GM18505 (cell line): ENCODE data around the gene LRRC8C.
"Not testable (repeated sequence)": the region's sequence is repeated elsewhere in the genome, so short reads cannot be mapped to it uniquely, and the experiment has no call there.

Source experiments
- ATAC-seq: cut with Tn5 transposase; IDR thresholded peaks from one replicate; pipeline ENCODE4 v1.9.1; 2021; ENCODE audit not compliant: unreplicated experiment
- POLR2A ChIP-seq: IDR thresholded peaks from 4 replicates; pipeline ENCODE4 v1.6.1; 2011; ENCODE audit warnings: borderline replicate concordance; ENCODE audit not compliant: insufficient read depth, insufficient read length; ENCODE audit errors: extremely low read depth

The LRRC8C gene

DNA sequence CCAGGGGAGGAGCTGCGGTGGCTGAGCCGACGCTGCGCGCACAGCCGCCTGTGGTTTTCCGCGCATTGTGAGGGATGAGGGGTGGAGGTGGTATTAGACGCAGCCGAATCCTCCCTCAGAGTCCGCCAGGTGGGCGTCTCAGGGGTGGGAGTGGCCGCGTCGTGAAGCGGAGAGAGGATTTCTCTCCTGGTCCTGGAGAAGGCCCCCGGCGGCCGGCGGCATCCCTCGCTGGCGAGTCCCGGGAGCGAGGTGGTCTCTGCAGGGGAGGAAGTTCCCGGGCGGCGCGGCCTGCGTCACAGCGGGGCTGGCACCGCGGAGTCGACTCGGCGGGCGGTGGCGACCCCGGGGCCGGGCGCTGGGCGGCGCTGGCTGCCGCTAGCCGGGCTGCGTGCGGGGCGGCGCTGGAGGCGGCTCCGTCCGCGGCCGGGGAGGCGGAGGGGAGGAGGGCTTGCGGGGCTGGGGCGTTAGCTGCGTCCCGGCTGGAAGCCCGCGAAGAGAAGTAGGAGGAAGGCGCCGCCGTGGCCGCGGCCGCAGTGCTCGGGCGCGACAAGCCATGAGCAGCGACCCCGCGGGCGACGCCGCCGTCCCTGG is at the start of gene LRRC8C:
TSS of gene LRRC8C (plus strand) at position 464 of the 591 bp plus-strand sequence. CDS start 53,354 bp downstream, outside the sequence.
- ATAC-seq, result peak; percentile 89
- no peak for TF ChIP-seq POLR2A

DNA sequence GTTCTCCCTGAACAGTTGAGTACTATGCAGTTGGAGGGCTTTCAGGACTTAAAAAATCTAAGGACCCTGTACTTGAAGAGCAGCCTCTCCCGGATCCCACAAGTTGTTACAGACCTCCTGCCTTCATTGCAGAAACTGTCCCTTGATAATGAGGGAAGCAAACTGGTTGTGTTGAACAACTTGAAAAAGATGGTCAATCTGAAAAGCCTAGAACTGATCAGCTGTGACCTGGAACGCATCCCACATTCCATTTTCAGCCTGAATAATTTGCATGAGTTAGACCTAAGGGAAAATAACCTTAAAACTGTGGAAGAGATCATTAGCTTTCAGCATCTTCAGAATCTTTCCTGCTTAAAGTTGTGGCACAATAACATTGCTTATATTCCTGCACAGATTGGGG is 48.7 kb upstream of the LRRC8C start:
- no peak for ATAC-seq
- TF ChIP-seq POLR2A, result no peak

DNA sequence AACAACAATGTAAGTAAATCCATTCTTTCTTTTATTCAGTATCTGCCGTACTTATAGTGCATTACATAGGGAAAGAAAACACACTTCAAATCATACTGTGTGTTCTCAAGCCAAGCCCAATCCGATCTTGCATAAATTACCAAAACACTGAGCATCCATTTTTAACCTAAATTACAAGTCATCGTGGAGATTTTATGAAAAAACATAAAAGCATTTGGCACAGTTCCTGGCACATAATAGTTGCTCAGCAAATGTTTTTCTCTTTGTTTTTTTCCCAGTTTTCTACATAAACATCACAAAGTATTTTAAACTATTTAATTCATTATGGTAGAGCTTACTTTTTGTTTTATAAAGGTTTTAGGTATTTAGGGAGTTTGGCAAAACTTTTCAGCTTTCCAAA is 48.1 kb upstream of the LRRC8C start:
- TF ChIP-seq POLR2A, result no peak
- no peak for ATAC-seq

DNA sequence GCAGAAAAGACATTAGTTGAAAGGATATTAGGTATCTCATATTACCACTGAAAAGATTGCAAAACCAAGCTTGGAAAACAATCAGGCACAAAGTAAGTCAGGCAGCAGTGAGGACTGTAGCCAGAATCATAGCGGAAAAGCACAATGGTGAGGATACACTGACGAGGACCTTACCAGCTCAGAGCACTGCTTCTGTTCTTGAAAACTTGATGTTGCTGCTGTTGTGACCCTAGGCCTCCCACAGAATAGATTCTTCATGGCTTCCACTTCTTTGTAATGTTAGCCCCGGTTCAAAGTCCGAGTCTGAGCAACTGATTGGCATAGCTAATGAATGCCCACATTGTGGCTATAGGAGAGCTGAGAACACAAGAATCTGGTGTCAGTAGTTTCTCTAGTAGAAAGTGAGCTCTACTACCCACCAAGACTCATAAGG is 45.2 kb upstream of the LRRC8C start:
- no peak for ATAC-seq
- TF ChIP-seq POLR2A, result no peak

DNA sequence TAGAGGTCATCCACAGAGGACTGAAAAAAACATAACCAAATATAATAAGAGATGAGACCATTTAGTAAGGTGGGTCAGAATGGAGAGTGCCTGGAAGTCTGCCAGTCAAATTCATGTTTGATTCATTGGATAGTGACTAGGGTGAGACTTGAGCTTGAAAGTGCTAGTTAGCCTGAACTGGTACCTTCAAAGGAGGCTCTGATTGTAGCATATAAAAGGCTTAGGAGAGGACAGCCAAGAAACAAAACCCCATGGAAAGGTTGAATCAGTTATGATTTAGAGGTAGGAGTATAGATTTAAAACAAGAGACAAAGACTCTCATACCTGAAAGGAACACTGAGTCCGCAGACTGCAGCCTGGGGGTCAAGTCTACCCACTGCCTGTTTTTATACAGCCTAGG is 44.4 kb upstream of the LRRC8C start:
- TF ChIP-seq POLR2A, result no peak
- ATAC-seq, result no peak

DNA sequence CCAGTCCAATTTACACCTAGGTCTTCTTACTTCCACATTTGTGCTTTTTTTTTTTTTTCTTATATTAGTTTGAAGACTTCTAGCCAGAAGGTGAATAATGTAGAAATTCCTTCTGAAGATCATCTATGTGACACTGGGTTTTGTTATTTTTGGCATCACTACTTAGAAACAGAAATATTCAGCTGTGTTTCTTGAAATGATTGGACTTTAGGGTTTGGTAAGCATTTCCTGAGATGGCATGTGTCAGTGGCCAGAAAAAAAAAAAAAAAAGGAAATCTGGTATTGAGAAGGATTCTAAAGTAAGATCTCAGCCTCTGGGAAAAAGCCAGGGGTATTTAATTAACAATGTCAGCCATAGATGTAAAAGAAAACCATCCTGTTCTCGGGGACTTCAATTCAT is 43.4 kb upstream of the LRRC8C start:
- TF ChIP-seq POLR2A, result no peak
- no peak for ATAC-seq

DNA sequence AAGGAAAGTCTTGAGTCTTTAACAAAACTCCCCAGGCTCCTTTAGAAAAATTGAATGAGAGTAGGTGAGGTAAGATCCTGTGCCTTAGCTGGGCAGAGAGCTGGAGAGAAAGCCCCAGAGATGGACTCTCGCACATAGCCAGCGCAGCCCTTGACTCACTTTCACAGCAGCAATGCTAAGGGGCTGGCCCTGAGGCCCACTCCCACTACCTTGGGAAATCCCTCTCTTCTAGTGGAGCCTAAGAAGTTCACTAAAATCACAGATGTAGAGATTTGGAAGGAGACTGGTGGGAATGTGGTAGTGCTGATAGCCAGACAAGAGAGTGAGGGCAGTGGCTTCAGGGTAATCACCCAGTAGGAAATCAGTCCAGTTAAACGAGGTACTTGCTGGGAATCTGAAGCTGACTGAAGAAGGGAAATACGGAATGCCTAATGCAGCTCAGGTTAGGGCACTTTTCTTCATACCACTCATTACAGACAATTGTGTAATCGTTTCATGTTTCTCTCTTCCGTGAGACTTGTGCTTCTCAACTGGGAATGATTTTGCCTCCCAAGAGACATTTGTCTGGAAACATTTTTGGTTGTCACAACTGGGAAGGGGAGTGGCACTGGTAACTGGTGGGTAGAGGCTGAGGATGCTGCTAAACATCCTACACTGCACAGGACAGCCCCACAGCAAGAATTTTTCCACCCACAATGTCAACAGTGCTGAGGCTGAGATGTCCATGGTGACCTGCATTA is 42.4 kb upstream of the LRRC8C start:
- ATAC-seq, result no peak
- TF ChIP-seq POLR2A, result no peak

DNA sequence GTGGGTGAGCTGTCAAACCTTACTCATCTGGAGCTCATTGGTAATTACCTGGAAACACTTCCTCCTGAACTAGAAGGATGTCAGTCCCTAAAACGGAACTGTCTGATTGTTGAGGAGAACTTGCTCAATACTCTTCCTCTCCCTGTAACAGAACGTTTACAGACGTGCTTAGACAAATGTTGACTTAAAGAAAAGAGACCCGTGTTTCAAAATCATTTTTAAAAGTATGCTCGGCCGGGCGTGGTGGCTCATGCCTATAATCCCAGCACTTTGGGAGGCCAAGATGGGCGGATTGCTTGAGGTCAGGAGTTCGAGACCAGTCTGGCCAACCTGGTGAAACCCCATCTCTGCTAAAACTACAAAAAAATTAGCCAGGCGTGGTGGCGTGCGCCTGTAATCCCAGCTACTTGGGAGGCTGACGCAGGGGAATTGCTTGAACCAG is 40.0 kb upstream of the LRRC8C start:
- not testable (repeated sequence) for ATAC-seq

DNA sequence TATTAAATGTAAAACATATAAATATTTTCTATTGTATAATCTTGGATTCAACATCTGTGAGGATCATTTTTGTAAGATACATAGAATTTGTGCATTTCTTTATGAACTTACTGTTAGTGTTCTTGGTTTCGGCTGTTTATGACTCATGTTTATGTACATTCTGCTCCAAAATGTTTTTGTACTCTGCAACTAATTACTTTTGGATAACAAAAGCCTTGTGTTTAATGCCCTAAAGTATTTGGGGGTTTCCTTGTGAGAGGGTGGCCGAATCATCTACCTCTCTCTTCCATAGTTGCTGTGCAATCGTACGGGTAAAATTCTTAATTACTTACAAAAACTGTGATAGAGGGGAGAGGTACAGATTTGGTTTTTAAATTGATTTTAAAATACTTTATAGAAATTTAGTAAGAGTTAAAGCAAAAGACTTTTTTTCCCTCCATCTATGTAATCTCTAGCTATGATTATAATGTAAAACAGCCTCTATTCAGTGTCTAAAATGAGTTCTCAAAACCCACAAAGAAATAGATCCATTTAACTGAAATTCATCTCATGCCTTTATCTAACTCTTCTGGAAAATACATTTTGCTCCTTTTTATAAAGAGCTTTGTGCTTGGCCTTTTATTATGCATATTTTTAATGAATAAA is 38.7 kb upstream of the LRRC8C start:
- ATAC-seq, result no peak
- no peak for TF ChIP-seq POLR2A

DNA sequence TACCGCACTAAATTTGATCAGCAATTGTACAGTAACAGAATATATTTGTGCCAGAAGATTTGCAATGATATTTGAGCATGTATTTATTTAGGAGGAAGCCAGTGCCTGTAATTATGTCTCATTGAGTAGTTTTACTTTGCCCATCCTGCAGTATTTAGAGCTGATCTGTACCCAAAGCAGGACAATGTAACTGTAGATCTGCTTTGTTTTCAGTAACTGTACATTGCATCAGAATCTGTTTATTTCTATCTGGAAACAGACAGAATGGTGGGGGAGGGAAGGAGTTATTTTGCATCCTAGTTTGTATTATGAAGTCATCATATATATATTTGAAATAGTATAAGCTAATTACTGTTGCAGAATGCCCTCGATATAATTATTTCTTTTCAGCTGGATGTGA is 36.2 kb upstream of the LRRC8C start:
- TF ChIP-seq POLR2A, result no peak
- ATAC-seq, result no peak

DNA sequence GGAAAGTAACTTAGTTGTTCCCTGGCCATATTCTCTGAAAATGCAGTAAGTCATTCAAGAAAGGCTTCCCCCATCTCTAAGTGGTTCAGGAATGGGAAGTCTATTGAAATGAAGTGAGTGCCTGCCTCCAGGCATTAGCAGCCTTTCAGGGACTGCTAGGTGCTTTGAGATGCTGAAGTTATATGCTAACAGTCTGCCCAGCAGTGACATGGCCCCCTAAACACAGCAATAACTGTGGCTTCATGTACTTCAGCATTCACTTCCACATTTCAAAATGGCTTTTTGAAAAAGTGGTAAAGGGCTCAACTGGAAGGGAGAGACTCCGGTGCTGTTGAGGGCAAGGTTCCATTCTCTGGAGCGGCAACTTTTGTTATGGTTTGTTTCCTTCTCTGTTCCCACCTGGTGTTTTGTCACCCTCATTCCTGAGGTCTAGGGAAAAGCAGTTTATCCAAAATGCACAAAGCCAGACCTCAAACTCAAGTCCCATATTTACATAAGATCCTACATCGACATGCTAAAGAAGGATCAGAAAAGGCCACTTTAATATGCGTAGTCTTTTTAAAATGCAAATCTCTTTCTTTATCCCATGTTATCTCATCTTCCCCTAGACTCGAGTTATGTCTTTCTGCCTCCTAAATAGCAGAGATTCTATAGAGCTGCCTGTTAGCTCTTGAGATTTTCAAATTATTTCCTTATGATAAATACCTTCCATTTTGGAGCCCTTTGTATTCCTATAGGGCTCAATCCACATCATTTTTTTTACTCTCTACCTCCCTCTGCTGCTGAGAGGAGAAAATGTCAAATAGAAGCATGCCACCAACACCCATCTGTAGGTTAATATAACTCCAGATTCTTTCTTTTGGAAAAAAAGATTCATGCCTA is 34.2 kb upstream of the LRRC8C start:
- TF ChIP-seq POLR2A, result no peak
- no peak for ATAC-seq

DNA sequence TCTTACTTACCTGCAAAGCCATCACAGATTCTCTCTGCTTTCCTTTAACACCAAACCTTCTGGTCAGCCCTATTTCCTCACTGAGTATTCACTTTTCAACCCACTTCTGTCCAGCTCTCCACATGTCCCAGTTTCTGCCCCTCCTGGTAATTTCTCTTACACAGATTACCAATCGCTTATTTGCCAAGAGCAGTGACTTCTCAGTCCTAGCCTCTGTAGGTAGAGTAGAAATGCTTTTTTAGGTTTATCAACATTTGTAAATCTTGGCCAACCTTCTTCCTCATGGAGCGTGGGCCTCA is 33.6 kb upstream of the LRRC8C start:
- no peak for ATAC-seq
- TF ChIP-seq POLR2A, result no peak

DNA sequence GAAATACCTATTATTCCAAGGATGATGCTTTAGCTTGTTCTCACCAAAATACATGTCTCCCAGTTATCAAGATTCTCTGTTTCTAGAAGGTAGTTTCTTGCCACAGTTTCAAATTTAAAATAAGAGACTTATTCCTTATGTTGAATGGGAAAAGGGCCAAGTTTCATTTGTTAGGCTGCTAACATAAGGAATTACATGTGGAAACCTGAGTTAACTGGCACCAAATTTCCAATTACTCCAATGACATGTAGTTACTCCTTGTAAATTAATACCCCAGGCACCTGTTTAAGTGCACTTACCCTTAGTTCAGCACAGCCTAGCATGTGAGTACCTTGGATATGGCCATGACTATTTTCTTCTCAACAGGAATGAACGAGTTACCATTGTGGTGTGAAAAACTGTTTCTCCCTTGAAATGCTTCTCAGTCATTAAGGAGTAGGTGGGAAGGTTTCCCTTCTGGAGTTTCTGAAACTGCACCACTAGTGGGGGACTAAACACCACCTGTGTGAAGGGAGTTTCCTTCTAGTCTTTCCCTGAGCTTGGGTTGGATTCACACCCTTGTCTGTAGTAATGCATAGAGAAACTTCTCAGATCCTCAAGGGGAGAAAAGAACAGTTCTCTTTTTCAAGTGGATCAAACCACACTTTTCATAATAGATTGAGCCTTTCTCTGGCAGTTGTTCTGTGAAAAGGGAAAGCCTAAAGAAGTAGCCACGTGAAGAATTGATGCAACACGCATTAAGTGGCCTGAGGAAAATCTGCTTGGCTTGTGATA is 32.3 kb upstream of the LRRC8C start:
- no peak for ATAC-seq
- no peak for TF ChIP-seq POLR2A

DNA sequence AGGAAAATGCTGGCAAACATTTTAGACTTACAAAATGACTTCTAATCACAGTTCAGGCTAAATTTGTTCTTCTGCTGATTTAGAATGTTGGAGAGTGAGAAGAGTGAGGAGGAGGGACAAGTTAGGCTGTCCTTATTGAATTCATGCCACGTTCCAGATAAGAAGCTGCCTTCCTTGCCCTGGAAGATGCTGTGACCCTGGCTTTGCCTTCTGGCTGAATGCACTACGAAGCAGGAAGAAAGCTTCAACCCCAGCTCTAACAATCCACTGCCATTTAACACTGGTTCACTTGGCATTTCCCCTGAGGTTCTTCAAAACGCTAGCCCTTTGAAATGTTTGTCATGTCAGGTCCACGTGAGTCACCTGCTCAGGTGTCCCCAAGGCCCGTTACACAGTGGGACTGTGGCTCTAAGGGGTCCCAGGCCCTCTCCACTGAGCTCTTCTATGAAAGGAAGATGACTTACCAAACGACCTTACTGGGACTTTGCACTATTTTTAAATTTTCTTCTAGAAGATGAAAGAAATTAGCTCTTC is 30.0 kb upstream of the LRRC8C start:
- no peak for TF ChIP-seq POLR2A
- ATAC-seq, result no peak
